Mucosa of rectum (tissue), 2 donors: ENCODE data around the gene ST8SIA5.

Experiments
- H3K27ac ChIP-seq, 2 donors: one replicate each; pipeline ENCODE4 v1.7.0; 2013; ENCODE audit warnings: inconsistent platforms in 2 of 2, low read depth in 2 of 2, low read length in 2 of 2
- H3K27me3 ChIP-seq, 2 donors: one replicate each; pipeline ENCODE4 v1.7.0; 2013; ENCODE audit warnings: low read length in 2 of 2; ENCODE audit not compliant: control insufficient read depth in 2 of 2, insufficient read depth in 2 of 2
- H3K36me3 ChIP-seq, 2 donors: one replicate each; pipeline ENCODE4 v1.7.0; 2013; ENCODE audit warnings: low read length in 2 of 2; ENCODE audit not compliant: control insufficient read depth in 2 of 2, insufficient read depth in 2 of 2
- H3K4me1 ChIP-seq, 2 donors: one replicate each; pipeline ENCODE4 v1.7.0; 2013; ENCODE audit warnings: low read length in 2 of 2, mild to moderate bottlenecking in 1 of 2; ENCODE audit not compliant: control insufficient read depth in 2 of 2, insufficient read depth in 2 of 2
- H3K4me3 ChIP-seq, 2 donors: one replicate each; pipeline ENCODE4 v1.7.0; 2013; ENCODE audit warnings: low read length in 2 of 2
- H3K9ac ChIP-seq, 2 donors: one replicate each; pipeline ENCODE4 v1.7.0; 2013; ENCODE audit warnings: low read length in 2 of 2, low read depth in 1 of 2, mild to moderate bottlenecking in 1 of 2
- H3K9me3 ChIP-seq, 2 donors: one replicate each; pipeline ENCODE4 v1.7.0; 2013; ENCODE audit warnings: low read length in 2 of 2; ENCODE audit not compliant: control insufficient read depth in 2 of 2
- donor health status: healthy.
- donor health status: Normal muscosa, but diverticular disease.

Gene ST8SIA5

GRCh38 chr18:46641917-46642316 lies 114.9 kb downstream of the ST8SIA5 start:
- no peak overlapping the region for H3K9ac ChIP-seq
- no peaks in the 10 kb centered on the region for H3K27me3 ChIP-seq
- no peaks in the 10 kb centered on the region for H3K4me1 ChIP-seq
- no peak overlapping the region for H3K4me3 ChIP-seq
- H3K27ac ChIP-seq, result no peak overlapping the region
- no peaks in the 10 kb centered on the region for H3K36me3 ChIP-seq
- no peaks in the 10 kb centered on the region for H3K9me3 ChIP-seq

- no peaks in the 10 kb centered on the region for H3K9me3 ChIP-seq
- H3K27me3 ChIP-seq, result no peaks in the 10 kb centered on the region
- H3K9ac ChIP-seq, result no peak overlapping the region
- H3K27ac ChIP-seq, result no peak overlapping the region
- H3K4me3 ChIP-seq, result no peak overlapping the region
- H3K36me3 ChIP-seq, result no peaks in the 10 kb centered on the region
- H3K4me1 ChIP-seq, result no peaks in the 10 kb centered on the region
Measured at GRCh38 chr18:46639386-46639785, 117.5 kb downstream of the ST8SIA5 start.

- Histone ChIP-seq H3K27me3 (no peaks in the 10 kb centered on the region), H3K27ac (no peak overlapping the region), H3K4me3 (no peak overlapping the region), H3K9ac (no peak overlapping the region), H3K9me3 (no peaks in the 10 kb centered on the region), H3K36me3 (no peaks in the 10 kb centered on the region), H3K4me1 (no peaks in the 10 kb centered on the region)
Measured at GRCh38 chr18:46636040-46636630, 120.7 kb downstream of the ST8SIA5 start.

GRCh38 chr18:46632401-46633071 lies 124.3 kb downstream of the ST8SIA5 start:
- no peaks in the 10 kb centered on the region for H3K9me3 ChIP-seq
- H3K27ac ChIP-seq, result no peak overlapping the region
- H3K4me3 ChIP-seq, result no peak overlapping the region
- no peaks in the 10 kb centered on the region for H3K27me3 ChIP-seq
- no peaks in the 10 kb centered on the region for H3K4me1 ChIP-seq
- H3K36me3 ChIP-seq, result no peaks in the 10 kb centered on the region
- H3K9ac ChIP-seq, result no peak overlapping the region

GRCh38 chr18:46630991-46631390 lies 125.9 kb downstream of the ST8SIA5 start:
- no peaks in the 10 kb centered on the region for H3K4me1 ChIP-seq
- H3K9me3 ChIP-seq, result no peaks in the 10 kb centered on the region
- H3K27ac ChIP-seq, result no peak overlapping the region
- H3K4me3 ChIP-seq, result no peak overlapping the region
- H3K9ac ChIP-seq, result no peak overlapping the region
- no peaks in the 10 kb centered on the region for H3K36me3 ChIP-seq
- no peaks in the 10 kb centered on the region for H3K27me3 ChIP-seq

GRCh38 chr18:46630160-46630559 lies 126.7 kb downstream of the ST8SIA5 start:
- no peaks in the 10 kb centered on the region for H3K9me3 ChIP-seq
- H3K4me1 ChIP-seq, result no peaks in the 10 kb centered on the region
- no peak overlapping the region for H3K27ac ChIP-seq
- no peak overlapping the region for H3K9ac ChIP-seq
- H3K36me3 ChIP-seq, result no peaks in the 10 kb centered on the region
- H3K4me3 ChIP-seq, result no peak overlapping the region
- H3K27me3 ChIP-seq, result no peaks in the 10 kb centered on the region

- Histone ChIP-seq H3K9me3 (no peaks in the 10 kb centered on the region), H3K27me3 (no peaks in the 10 kb centered on the region), H3K4me1 (no peaks in the 10 kb centered on the region), H3K4me3 (no peak overlapping the region), H3K27ac (no peak overlapping the region), H3K9ac (no peak overlapping the region), H3K36me3 (no peaks in the 10 kb centered on the region)
Measured at GRCh38 chr18:46629361-46629760, 127.5 kb downstream of the ST8SIA5 start.

GRCh38 chr18:46628206-46628605 lies 128.6 kb downstream of the ST8SIA5 start:
- Histone ChIP-seq H3K27me3 (no peaks in the 10 kb centered on the region), H3K27ac (no peak overlapping the region), H3K4me3 (no peak overlapping the region), H3K36me3 (no peaks in the 10 kb centered on the region), H3K9me3 (no peaks in the 10 kb centered on the region), H3K4me1 (no peaks in the 10 kb centered on the region), H3K9ac (no peak overlapping the region)

GRCh38 chr18:46627136-46627535 lies 129.7 kb downstream of the ST8SIA5 start:
- H3K4me1 ChIP-seq, result no peaks in the 10 kb centered on the region
- no peaks in the 10 kb centered on the region for H3K27me3 ChIP-seq
- no peaks in the 10 kb centered on the region for H3K9me3 ChIP-seq
- H3K36me3 ChIP-seq, result no peaks in the 10 kb centered on the region
- H3K27ac ChIP-seq, result no peak overlapping the region
- no peak overlapping the region for H3K9ac ChIP-seq
- H3K4me3 ChIP-seq, result no peak overlapping the region

GRCh38 chr18:46625069-46625468 lies 131.8 kb downstream of the ST8SIA5 start:
- Histone ChIP-seq H3K4me3 (no peak overlapping the region), H3K27ac (no peak overlapping the region), H3K4me1 (no peaks in the 10 kb centered on the region), H3K36me3 (no peaks in the 10 kb centered on the region), H3K27me3 (no peaks in the 10 kb centered on the region), H3K9me3 (no peaks in the 10 kb centered on the region), H3K9ac (no peak overlapping the region)
